CD4-positive, alpha-beta T cell treated with Interferon alpha-2 for 1 hour (primary cell): ENCODE data around the gene CYYR1.

ENCODE experiments used
- DNase-seq, 2 donors: peaks; one replicate each; pipeline ENCODE4 v3.0.0-alpha.2; 2020 to 2022

Gene CYYR1

GRCh38 chr21:26550326-26550725, 22.8 kb downstream of the CYYR1 start:
- no peak for DNase-seq

GRCh38 chr21:26546446-26547097, 26.5 kb downstream of the CYYR1 start:
- DNase-seq, result peak in 1 of 2 donors; percentile 14

GRCh38 chr21:26544201-26544775, 28.8 kb downstream of the CYYR1 start:
- no peak for DNase-seq

GRCh38 chr21:26540651-26541050, 32.4 kb downstream of the CYYR1 start:
- no peak for DNase-seq

GRCh38 chr21:26539566-26539965, 33.5 kb downstream of the CYYR1 start:
- DNase-seq, result no peak

DNA sequence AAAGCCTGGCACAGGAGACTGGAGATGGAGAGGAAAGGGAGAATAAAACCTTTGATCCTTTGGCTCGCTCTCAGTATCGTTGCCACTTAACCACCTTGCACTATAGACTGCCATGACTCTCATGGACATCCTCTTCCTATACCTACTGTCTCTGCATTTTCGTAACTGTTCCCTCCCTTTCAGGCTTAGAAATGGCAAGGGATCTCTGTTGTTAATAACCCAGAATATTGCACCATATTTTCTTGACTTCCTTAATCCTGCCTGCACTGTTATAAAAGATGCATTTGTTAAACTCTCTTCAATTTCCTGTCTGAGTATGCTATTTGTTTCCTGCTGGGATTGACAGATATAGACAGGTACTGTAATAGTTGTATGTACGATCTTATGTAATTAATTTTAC, 38.6 kb downstream of the CYYR1 start:
- no peak for DNase-seq

- DNase-seq, result no peak
These were observed 40.9 kb downstream of the CYYR1 start for GRCh38 chr21:26532208-26532607.

DNA sequence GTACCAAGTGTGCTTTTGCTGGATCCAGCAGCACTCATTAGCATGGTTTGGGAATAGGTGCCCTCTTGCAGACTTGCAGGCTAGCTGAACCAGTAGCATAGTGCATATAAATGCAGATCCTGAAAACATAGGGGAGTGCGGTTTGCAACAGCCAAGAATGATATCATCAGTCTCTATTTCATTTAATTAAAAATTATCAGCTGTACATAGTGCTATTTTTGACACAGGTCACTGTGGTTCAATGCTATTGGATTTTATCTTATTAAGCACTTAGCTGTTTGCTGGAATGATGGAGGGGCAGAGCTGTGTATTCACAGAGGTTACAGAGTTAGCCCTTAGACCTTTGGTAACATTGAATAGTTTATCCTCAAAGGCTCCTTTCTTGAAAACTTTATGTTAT, 43.6 kb downstream of the CYYR1 start:
- DNase-seq, result no peak

- no peak for DNase-seq
These were observed 44.2 kb downstream of the CYYR1 start for GRCh38 chr21:26528882-26529281.

GRCh38 chr21:26522704-26523103, 50.4 kb downstream of the CYYR1 start:
- DNase-seq, result no peak

DNA sequence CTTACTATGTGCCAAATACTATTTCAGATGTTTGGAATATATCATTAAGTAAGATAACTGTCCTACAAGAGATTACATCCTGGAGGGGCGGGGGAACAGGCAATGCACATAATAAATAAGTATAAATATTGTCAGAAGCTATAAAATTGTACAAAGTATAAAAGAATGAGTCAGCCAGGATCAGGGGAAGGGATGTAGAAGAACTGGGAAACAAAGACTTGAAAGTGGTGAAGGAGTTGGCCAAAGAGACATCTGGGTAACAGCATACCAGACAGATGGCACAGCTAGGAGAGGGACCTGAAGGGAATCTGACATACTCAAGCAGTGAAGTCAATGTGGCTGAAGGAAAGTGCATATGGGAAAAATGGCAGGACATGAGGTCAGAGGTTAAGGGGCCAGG, 53.9 kb downstream of the CYYR1 start:
- no peak for DNase-seq

DNA sequence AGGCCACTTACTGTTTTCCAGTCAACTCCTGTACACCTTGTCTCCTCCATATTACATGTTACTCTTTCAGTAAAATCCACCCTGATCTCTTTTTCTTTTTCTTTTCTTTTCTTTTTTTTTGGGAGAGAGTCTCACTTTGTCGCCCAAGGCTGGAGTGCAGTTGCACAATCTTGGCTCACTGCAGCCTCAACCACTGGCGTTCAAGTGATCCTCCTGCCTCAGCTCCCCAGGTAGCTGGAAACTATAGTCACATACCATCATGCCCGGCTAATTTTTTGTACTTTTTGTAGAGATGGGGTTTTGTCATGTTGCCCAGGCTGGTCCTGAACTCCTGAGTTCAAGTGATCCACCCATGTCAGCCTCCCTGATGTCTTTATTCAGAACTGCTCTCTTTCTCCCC, 57.8 kb downstream of the CYYR1 start:
- DNase-seq, result no peak

GRCh38 chr21:26513212-26513611, 59.9 kb downstream of the CYYR1 start:
- no peak for DNase-seq

DNA sequence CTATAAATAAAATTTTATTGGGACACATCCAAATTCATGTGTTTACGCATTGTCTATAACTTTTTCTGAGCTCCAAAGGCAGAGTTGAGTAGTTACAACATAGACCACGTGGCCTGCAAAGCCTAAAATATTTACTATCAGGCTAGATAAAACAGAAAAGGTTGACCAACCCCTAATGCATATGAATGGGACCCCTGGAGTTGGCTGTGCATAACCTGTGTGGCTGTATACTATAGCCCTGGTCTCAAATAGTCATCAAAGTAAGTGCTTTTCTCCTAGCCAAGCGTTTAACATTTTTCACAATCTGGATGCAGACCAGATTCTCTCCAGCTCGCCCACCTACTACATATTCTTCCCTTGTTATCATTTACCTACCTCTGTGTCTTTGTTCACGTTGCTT, 60.4 kb downstream of the CYYR1 start:
- no peak for DNase-seq

GRCh38 chr21:26508903-26509302, 64.2 kb downstream of the CYYR1 start:
- no peak for DNase-seq

DNA sequence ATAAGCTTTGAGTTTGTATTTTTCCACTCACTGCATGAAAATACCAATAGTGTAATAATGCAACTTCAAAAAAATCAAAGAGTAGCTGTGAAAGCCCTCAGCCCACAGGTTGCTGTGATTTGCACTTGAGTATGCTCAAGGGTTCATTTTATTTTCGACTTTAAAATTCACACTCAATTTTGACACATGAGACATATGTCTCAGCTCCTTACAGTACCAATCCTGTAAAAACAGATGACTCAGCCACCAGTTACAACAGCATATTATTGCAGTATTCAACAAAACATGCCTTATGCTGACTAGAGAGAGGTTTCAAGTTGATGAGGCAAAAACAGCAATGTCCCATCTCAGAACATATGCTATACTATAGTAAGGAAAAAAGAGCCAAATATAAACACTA, 66.1 kb downstream of the CYYR1 start:
- no peak for DNase-seq

- DNase-seq, result no peak
These were observed 67.9 kb downstream of the CYYR1 start for GRCh38 chr21:26505211-26505610.

DNA sequence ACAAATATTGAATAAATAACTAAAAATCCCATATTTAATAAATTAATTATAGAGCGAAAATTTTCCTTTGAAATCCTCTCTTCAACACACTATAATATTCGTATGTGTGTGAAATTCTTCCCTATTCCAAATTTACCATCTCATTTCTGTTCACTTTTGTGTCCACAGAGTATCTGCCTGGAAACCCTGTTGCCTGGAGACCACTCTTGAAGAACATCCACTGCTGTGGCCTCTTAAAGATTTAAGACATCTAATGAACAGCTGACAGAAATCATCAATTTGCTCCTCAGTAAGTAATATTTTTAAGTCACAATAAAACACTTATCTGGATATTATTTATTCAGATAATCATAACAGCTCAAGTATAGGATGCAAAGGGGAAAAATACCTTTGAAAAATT, 69.7 kb downstream of the CYYR1 start:
- DNase-seq, result no peak

- DNase-seq, result no peak
These were observed 71.5 kb downstream of the CYYR1 start for GRCh38 chr21:26501495-26502021.

DNA sequence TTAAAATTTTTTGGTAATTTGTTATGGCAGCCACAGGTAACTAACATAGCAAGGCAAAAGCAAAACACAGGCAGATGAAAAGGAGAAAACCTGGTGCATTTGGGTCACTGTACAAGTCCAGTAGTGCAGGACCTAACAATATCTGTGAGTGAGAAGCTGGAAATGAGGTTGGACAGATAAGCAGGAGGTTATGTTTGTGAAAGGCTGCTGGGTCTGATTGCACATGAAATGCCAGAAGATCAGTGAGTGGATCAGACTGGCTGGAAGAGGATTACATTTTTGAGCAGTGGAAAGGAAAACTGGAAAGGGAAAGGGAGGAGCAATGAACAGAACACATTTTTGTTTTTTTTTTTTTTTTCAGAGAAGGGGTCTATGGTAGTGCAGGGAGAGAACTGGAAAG, 73.6 kb downstream of the CYYR1 start:
- no peak for DNase-seq

- no peak for DNase-seq
These were observed 77.7 kb downstream of the CYYR1 start for GRCh38 chr21:26495283-26495849.

DNA sequence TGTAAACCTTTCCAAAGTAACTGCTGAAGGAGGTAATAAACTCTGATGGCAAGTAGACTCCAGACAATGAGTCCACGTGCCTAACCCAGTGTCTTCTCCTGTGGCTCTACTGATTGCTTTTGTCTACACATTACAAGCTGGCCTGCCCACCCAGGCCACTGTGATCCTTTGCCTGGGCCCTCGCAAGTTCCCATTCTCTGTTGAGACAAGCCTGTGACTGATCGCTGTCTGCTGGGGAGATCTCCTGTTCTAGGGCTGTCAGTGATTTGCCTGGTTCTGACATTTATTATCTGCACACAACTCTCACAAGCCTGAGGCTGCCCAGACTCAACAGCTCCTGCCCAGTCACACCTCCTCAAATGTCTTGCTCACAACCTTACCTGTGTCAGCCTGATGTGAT, 81.4 kb downstream of the CYYR1 start:
- no peak for DNase-seq

- no peak for DNase-seq
These were observed 82.3 kb downstream of the CYYR1 start for GRCh38 chr21:26490771-26491170.

- DNase-seq, result no peak
These were observed 83.3 kb downstream of the CYYR1 start for GRCh38 chr21:26489781-26490180.
